ENCODE results near the gene CRABP2.

The CRABP2 gene

DNA sequence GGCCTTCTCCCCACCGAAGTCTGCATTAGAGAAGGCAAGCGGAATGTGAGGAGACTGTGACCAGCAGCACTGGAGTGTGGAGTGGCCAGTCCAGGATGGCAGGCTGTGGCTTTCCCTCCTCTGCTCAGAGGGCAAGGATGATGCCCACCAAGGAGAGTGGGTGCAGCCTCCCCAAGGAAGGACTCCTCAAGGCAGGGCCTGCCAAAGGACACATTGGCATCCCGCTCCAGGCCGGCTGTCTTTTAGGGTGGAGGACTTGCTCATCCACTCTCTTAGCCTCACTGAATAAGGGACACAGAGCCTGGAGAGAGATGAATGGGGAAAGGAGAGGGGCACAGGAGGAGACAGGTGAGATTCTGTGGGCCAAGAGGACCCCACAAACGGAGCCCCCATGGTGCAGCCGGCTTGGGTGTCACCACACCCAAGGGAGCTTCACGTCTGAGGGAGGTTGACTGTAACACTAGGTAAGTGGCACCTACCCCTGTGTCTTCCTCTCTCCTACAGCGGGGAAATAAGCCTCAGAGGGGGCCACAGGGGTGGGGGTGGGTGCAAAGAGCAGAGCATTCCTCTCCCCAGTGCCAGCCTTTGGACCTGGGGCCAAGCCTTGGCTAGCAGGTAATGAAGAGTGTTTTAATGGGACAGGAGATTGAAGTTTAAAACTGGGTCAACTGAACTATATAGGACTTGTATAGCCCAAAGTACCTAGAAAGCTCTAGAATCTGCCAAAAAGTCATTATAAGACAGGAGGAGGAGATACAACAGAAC, 24.0 kb downstream of the CRABP2 start:
- H3K4me2 ChIP-seq: no peak overlapping the region
- H3K4me1 ChIP-seq (ENCODE audit: low read depth, poor library complexity, severe bottlenecking): no peaks in the 10 kb centered on the region
- no peak overlapping the region for H2AFZ ChIP-seq (ENCODE audit: low read depth)
- no peak overlapping the region for H3K9ac ChIP-seq
- peaks cover 99% of the 10 kb centered on the region for H3K27me3 ChIP-seq (ENCODE audit: insufficient read depth, low read depth)
- no peaks in the 10 kb centered on the region for H3K79me2 ChIP-seq (ENCODE audit: insufficient read depth, low read depth)
- H3K4me3 ChIP-seq (IDR thresholded peaks at IDR 0.05; ENCODE audit: insufficient read depth, low read depth, low read length): no peak overlapping the region
- H3K27ac ChIP-seq: no peak overlapping the region
- TF ChIP-seq, protein P1, sequence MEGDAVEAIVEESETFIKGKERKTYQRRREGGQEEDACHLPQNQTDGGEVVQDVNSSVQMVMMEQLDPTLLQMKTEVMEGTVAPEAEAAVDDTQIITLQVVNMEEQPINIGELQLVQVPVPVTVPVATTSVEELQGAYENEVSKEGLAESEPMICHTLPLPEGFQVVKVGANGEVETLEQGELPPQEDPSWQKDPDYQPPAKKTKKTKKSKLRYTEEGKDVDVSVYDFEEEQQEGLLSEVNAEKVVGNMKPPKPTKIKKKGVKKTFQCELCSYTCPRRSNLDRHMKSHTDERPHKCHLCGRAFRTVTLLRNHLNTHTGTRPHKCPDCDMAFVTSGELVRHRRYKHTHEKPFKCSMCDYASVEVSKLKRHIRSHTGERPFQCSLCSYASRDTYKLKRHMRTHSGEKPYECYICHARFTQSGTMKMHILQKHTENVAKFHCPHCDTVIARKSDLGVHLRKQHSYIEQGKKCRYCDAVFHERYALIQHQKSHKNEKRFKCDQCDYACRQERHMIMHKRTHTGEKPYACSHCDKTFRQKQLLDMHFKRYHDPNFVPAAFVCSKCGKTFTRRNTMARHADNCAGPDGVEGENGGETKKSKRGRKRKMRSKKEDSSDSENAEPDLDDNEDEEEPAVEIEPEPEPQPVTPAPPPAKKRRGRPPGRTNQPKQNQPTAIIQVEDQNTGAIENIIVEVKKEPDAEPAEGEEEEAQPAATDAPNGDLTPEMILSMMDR (conservative IDR thresholded peaks at IDR 0.05; ENCODE audit: low read depth, low read length): no peak
- H4K20me1 ChIP-seq (ENCODE audit: insufficient read depth): no peaks in the 10 kb centered on the region
- H3K36me3 ChIP-seq (ENCODE audit: insufficient read depth): no peaks in the 10 kb centered on the region

DNA sequence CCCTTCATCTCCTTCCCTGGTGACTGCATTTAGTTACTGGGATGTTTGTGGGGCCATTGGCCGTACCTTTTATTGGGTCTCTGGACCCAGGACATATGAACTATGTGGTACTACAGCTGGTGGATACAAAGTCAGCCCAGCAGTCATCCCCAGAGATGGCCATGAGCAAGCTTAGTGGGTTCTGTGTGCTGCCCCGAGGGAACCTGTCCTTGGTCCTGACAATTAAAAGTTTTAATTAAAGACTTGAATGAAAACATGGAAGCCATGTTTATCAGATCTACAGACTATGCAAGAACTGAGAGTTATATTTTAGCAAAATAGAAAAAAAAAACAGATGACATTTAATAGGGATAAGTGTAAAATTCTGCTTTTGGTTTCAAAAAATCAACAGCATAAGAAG, 25.3 kb downstream of the CRABP2 start:
- Histone ChIP-seq H3K4me1 (ENCODE audit: low read depth, poor library complexity, severe bottlenecking) (no peaks in the 10 kb centered on the region), H3K4me2 (no peak overlapping the region), H3K9ac (no peak overlapping the region), H3K36me3 (ENCODE audit: insufficient read depth) (no peaks in the 10 kb centered on the region), H3K27ac (no peak overlapping the region), H3K27me3 (ENCODE audit: insufficient read depth, low read depth) (peaks cover 99% of the 10 kb centered on the region), H4K20me1 (ENCODE audit: insufficient read depth) (no peaks in the 10 kb centered on the region), H3K4me3 (IDR thresholded peaks at IDR 0.05; ENCODE audit: insufficient read depth, low read depth, low read length) (no peak overlapping the region), H2AFZ (ENCODE audit: low read depth) (no peak overlapping the region), H3K79me2 (ENCODE audit: insufficient read depth, low read depth) (no peaks in the 10 kb centered on the region)
- TF ChIP-seq, protein P1 (conservative IDR thresholded peaks at IDR 0.05; ENCODE audit: low read depth, low read length): no peak

DNA sequence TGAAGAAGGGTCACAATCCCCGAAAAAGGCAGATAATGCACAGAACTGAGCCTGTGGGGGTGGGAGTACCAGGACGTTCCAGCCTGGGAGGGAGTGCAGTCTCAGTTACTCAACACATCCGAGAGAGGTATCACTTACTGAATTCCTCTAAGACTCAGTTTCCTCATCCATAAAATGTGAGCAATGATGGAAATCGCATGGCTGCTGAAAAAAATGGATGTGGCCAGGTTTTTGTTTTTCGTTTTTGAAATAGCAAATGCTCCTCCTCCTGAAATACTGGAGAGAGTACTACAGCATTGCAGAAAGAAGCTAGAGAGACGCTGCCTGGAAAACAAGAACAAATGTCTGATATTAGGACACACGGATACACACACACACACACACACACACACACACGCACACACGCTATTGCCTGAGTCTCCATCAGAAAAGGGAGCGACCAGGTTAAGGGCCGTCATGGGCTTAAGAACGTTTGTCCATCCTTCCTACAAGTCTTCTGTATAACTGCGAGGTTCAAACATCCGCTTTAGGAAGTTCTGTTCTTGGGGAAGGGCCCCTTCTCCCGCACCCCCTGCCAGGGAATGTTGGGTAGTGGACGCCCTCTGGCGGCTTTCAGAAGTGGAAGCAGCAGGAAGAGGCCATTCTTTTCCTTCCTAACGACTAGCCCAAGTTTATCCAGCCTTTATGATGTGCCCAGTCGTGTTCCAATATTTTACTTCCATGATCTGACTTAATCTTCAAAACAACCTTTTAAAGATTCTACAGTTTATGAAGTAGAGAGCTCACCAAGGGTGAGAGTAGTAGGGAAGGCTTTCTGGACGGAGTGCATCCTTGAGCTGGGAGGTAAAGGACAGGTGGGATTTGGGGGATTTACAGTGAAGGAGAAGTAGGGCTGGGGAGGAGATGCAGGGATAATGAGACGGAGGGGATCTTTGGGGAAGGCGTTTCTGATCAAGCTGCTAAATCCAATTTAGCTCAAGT, 27.5 kb downstream of the CRABP2 start:
- Histone ChIP-seq H3K4me1 (ENCODE audit: low read depth, poor library complexity, severe bottlenecking) (no peaks in the 10 kb centered on the region), H3K9ac (no peak overlapping the region), H3K27ac (no peak overlapping the region), H4K20me1 (ENCODE audit: insufficient read depth) (no peaks in the 10 kb centered on the region), H3K4me3 (IDR thresholded peaks at IDR 0.05; ENCODE audit: insufficient read depth, low read depth, low read length) (no peak overlapping the region), H3K36me3 (ENCODE audit: insufficient read depth) (no peaks in the 10 kb centered on the region), H3K79me2 (ENCODE audit: insufficient read depth, low read depth) (no peaks in the 10 kb centered on the region), H3K27me3 (ENCODE audit: insufficient read depth, low read depth) (peaks cover 100% of the 10 kb centered on the region), H3K4me2 (no peak overlapping the region), H2AFZ (ENCODE audit: low read depth) (no peak overlapping the region)
- TF ChIP-seq, protein P1 (conservative IDR thresholded peaks at IDR 0.05; ENCODE audit: low read depth, low read length): peak; percentile 99

DNA sequence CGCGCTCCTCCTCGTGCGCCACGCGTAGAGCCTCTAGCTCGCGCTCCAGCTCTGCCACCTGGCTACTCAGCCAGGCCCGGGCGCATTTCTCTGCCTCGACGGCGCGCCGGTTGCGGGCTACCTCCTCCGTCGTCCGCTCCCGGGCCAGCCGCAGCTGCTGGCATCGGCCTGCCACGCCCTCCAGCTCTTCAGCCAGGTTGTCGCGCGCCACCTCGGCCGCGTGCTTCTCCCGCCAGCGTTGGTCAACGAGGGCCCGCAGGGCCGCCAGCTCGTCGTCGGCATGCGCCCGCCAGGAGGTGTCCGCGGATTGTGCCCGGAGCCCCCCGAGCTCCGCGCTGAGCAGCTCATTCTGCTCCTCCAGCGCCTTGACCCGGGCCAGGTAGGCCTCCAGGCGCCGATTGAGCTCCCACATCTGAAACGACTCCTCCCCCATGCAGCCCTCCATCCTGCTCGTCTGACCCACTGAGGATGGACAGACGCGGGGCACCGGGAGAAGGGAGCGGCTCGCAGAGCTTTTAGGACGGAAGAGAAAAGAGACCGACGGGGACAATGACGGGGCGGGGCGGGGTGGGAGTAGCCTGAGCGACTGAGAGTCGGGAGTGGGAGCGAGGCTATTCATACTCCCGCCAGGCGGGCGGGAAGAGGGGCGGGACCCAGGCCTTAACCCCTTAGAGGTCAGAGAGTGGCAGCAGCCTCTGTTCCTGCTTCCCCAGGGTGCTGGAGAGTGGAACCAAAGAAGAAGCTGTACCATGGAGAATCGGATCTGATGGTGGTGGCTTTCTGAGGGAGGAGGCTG, 28.4 kb downstream of the CRABP2 start, which contains the start of gene NES:
NES (minus strand) TSS at position 588 of the 796 bp plus-strand sequence; CDS start at position 445, 143 bp downstream.
- Histone ChIP-seq H4K20me1 (ENCODE audit: insufficient read depth) (no peaks in the 10 kb centered on the region), H3K79me2 (ENCODE audit: insufficient read depth, low read depth) (no peaks in the 10 kb centered on the region), H3K27me3 (ENCODE audit: insufficient read depth, low read depth) (peaks cover 100% of the 10 kb centered on the region), H3K4me3 (IDR thresholded peaks at IDR 0.05; ENCODE audit: insufficient read depth, low read depth, low read length) (no peak within 1 kb of the TSS), H3K4me2 (no peak within 1 kb of the TSS), H3K27ac (no peak within 1 kb of the TSS), H2AFZ (ENCODE audit: low read depth) (no peak within 1 kb of the TSS), H3K9ac (no peak within 1 kb of the TSS), H3K36me3 (ENCODE audit: insufficient read depth) (no peaks in the 10 kb centered on the region), H3K4me1 (ENCODE audit: low read depth, poor library complexity, severe bottlenecking) (no peaks in the 10 kb centered on the region)
- TF ChIP-seq, protein P1 (conservative IDR thresholded peaks at IDR 0.05; ENCODE audit: low read depth, low read length): no peak
